Measurements from ENCODE around the gene SMC5.

- TF ChIP-seq CTCF (IDR thresholded peaks at IDR 0.05; ENCODE audit: low read depth, low read length) = no peak
- no peak for TF ChIP-seq EZH2phosphoT487 (IDR thresholded peaks at IDR 0.05; ENCODE audit: low read depth)
These were observed 25.1 kb downstream of the SMC5 start for GRCh38 chr9:70283848-70284247.
